GM19328 (cell line): ENCODE results near the gene TBC1D9B.
A peak's percentile ranks its signal among the peaks of the same experiment; 100 is the strongest.

Source experiments
- ATAC-seq: cut with Tn5 transposase; IDR thresholded peaks from one replicate; pipeline ENCODE4 v1.9.1; 2021; ENCODE audit warnings: mild to moderate bottlenecking, moderate library complexity; ENCODE audit not compliant: unreplicated experiment

Gene TBC1D9B

DNA sequence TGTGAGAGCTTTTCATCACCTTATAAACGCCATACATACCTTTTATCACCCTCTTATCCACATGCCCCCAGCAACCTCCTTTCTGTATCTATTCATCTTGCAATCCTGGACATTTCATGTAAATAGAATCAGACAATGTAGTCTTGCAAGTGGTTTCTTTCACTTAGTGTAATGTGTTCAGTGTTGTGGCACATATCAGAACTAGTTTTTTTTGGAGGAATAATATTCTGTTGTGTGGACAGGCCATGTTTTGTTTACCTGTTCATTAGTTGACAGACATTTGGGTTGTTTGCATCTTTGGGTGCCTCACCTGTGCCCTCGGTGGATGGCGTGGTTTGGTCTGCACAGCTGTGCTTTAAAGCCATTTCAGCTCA is 85.7 kb downstream of the TBC1D9B start:
- ATAC-seq: no peak

DNA sequence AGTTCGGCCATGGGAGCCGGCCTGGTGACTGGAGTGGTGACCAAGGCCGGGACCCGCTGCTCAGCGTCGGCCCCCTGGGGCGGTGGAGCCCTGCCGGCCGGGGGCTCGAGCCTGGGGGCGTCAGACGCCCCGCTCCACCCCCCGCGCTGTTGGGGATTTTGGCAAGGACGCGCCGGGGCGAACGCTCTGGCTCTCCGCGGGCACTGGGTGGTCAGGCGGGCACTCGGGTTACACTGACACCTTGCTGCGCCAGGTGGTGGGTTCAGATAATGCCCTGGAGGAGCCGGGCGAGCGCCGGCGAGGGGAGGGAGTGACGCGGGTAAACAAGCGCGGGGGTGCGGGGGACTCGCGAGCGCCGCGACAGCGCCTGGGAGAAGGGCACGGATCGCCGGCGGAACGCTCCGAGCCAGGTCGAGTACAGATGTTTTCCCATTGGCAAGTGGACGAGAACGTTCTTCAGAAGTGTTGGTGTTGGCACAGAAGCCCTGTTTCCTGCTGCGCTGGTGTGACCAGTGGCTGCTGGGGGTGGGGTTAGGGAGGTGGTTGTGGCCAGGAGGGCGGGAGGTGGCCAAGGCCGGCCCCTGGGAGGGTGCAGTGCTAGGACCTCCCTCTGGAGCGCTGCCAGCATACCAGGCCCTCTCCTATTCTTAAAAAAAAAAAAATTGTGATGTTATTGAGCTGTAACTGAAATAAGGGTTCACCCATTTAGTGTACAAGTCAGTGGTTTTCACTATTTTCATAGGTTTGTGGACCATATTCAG is 86.2 kb downstream of the TBC1D9B start:
- ATAC-seq: peak; percentile 39

DNA sequence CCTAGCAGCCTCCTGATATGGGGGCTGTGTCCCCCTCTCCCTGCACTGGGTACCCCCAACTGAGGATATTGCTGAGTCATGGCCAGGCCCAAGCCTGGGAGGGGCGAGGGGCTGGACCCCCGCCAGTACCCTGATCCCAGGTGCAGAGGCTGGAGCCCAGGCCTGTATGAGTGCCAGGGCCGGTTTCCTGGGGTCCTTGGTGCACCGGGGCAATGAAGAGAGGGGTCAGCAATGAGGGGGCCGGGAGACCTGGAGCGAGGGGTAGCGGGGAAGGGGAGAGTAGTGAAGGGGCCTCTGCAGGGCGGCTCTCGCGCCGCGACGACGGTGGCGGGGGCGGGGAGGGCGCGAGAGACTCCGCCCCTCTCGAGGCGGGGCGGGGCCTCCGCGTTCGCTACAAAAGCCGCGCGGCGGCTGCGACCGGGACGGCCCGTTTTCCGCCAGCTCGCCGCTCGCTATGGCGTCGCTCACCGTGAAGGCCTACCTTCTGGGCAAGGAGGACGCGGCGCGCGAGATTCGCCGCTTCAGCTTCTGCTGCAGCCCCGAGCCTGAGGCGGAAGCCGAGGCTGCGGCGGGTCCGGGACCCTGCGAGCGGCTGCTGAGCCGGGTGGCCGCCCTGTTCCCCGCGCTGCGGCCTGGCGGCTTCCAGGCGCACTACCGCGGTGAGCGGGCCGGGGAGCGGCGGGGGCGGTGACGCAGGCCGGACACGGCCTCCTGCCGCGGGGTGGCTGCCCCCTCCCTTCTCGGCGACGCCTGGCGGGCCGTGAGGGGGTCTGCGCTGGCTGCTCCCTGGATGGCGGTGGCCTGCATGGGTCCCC is 87.0 kb downstream of the TBC1D9B start, which contains the start of gene SQSTM1:
TSS of gene SQSTM1 (plus strand) at position 423 of the 815 bp plus-strand sequence. CDS start at position 455, 32 bp downstream.
- ATAC-seq: peak; percentile 49

DNA sequence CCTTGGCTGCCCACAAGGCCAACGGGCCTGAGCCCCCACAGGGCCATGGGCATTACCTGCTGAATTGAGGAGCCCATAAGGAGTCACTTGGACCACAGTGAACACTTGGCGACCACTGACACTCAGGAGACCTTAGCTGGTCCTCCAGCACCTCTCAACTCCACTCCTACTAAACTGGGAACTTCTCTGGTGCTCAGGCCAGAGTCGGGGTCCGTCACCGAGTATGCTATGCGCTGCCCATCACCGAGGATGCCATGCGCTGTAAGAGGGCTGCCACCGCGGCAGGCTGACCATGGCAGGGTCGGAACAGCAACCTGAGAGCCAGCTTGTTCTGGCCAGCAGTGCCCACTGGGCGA is 87.6 kb downstream of the TBC1D9B start:
- ATAC-seq: no peak

DNA sequence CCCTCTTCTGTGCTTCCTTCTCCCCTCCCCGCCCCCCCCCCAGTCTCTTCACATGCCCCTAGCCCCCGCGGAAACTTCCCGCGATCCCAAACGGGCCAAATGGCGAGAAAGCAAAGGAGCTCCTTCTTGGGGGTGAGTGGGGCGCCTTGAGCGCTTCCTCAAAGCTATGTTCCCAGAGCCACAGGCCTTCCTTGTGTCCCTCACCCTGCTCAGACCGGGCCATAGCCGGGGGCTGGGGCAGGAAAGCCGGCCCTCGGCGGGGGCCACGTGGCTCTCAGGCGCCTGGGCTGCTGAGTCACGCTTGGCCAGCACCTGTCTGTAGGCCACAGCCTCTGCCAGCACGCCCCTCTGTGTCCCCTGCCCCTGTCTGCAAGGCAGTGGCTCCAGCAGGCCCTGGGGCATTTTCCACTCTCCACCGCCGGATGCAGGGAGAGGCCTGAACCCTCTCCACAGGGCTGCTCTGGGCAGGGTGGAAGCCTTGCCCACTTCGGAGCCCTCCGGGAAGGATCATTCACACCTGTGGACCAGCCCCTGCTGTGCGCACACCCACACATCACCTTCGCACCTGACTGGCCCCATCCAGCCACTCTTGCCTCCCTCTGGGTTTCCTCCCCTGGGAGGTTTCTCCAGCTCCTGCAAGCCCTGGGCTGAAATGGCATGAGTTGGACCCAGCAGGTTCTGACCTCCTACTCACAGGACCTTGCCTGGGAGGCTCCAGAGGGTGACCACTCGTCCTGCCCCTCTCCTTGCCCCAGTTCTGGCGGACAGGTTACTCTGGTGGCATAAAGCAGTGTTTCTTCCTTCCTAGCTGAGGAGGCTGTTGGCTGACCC is 88.2 kb downstream of the TBC1D9B start:
- ATAC-seq: no peak

DNA sequence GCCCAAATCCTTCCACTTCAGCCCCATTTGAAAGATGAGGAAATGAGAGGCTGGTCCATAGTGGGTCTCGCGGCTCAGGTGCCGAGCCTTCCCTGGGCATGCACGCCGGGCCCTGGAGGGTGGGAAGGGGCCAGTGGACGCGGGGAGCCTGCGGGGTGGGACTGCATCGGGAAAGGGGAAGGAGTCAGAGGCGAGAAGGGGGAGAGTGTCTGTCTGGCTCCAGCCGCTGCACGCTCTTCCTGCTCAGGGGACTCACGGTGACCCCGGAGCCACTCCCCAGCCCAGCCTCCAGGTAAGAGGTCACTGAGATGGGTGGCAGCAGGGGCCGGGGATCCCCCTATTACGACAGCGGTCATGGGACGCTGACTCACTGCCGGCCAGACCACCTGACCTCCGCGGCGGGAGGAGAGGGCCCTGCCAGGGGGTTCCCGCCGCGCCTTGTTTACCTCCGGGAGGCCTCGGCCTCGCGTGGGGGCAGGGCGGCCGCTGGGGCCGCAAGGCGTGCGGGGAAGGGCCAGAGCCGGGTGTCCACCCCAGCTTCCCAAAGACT is 88.9 kb downstream of the TBC1D9B start:
- ATAC-seq: peak; percentile 51

DNA sequence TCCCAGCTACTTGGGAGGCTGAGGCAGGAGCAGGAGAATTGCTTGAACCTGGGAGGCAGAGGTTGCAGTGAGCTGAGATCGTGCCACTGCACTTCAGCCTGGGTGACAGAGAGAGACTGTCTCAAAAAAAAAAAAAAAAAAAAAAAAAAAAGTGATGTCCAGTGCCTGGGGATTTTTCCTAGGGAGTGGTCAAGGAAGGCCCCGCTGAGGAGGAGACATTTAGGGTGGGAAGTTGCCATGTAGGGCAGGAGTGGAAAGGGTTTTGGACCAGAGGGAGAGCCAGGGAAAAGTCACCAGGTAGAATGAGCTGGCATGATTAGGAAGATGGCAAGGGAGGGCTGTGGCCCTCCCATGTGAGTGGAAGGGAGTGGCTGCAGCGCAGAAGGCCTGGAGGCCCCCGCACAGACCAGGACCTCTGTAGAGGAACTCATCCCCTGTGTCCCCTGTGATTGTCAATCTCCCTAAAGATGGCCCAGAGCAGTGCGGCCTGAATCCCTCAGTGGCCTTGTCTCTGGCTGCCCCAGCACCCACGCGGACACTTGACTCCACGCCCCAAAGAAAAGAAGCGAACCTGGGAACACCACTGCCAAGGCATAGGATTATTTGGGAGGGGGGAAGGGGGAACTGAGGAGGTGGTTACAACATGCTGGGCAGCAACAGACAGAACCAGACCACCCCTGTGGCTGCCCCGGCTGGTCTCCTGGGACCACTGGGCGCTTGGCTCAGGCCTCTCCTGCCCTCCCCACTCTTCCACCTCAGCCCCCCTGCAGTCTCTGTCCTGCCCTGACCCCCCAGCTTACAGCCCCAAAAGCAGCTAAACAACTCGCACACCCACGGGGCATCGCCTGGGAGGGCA is 89.6 kb downstream of the TBC1D9B start:
- no peak for ATAC-seq

DNA sequence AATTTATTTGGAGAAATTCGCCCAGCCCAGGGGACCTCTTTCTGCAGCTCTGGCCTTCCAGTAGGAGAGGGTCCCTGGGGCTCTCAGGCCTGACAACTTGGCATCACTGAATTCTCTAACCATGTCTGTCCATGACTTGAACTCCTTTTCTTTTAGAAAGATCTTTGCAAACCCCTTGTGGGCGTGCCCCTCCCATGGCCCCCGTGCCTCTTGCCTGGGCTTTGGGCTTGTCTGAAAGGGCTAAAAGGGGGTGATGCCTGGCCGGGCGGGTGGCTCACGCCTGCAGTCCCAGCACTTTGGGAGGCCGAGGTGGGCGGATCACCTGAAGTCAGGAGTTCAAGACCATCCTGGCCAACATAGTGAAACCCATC is 90.2 kb downstream of the TBC1D9B start:
- no peak for ATAC-seq

DNA sequence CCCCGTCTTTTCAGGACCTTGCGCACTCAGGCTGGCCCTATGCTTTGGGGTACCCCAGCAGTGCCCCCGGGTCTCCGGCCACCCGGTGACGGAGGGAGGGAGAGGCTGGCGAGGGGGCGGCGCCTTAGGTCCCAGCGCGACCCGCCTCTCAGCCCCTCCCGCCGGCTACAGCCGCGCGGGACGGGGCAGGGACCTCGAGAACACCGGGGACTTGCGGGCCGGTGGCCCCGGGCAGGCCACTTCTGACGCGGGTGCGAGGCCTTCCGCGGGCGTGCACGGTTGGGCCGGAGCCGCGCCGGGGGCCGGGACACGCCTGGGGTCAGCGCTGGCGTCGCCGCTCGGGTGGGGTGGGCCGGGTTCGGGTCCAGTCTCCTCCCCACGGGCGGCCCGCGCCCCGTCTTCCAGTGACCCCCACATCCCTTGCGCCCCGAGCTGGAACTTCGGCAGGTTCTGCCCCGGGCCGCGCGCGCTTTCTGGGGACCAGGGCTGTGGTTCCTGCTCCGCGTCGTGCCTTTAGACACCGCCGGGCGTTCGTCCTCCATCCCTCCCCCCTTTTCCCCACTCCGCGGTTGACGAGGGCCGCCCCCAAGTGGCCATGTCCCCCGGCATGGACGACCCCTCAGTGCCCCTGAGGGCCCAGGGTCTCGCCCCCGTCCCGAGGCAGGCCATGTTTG is 90.8 kb downstream of the TBC1D9B start:
- no peak for ATAC-seq

DNA sequence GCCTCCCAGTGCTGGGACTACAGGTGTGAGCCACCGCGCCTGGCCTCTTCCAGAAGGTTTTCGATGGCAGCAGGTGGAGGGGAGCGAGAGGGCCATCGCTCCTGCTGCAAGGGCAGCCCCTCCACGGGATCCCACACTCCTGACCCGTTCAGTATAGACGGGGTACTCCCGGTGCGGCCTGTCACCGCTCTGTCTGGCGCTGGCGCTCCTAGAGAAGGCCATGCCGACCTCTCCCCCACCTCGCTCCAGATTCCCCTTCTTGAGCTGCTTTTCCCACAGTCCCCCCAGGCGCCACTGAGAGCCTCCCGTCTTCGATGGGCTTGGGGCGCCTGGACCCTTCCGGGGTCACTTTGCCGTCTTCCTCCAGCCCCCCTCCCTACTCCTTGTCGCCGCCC is 91.3 kb downstream of the TBC1D9B start:
- ATAC-seq: no peak

DNA sequence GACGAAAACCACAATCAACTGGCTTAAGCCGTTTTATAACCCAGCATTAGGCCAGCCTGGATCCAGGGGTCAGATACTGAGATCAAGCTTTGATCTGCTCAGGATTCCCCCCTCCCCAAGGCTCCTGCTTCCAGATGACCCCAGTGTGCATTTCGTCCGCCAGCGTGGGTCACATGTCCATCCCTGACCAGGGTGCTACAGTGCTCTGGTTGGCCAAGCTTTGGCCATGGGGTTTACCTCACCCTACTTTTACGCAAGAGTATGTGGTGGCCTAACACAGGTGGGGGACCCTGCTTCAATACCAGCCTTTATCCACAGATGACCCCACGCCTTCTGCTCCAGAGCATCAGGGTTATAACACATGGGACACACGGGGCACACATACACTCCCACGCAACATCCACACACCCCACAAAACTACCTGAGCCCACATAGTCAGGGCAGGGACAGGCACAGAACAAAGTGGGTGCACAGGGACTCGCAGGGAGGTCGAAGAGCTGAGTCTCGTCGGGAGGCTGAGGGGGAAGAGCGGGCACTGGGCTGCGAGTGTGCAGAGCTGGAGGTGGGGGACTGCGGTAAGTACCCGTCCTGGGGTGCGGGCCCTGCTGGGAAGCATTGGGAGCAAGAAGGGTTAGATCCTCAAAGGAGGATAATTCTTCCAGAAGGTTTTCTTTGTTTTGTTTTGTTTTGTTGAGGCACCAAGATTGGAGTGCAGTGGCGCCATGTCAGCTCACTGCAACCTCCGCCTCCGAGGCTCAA is 92.0 kb downstream of the TBC1D9B start:
- ATAC-seq: no peak

DNA sequence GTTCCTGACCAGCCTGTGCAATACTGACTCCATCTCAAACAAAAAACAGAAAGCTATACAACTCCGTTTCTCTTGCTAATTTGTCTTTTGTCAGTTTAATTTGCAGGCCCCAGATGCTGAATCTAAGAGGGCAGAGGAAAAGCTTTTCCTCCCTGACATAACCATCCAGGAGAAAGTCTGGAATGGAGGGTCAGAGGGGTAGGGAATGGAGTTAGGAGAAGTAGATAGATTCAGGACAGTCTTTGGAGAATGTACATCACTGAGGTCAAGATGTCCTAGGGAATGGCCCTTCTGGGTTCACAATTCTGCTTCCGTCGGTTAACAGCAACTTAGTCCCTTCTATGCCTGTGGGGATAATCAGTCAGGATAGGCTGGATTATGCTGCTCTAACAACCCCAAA is 93.6 kb downstream of the TBC1D9B start:
- no peak for ATAC-seq

DNA sequence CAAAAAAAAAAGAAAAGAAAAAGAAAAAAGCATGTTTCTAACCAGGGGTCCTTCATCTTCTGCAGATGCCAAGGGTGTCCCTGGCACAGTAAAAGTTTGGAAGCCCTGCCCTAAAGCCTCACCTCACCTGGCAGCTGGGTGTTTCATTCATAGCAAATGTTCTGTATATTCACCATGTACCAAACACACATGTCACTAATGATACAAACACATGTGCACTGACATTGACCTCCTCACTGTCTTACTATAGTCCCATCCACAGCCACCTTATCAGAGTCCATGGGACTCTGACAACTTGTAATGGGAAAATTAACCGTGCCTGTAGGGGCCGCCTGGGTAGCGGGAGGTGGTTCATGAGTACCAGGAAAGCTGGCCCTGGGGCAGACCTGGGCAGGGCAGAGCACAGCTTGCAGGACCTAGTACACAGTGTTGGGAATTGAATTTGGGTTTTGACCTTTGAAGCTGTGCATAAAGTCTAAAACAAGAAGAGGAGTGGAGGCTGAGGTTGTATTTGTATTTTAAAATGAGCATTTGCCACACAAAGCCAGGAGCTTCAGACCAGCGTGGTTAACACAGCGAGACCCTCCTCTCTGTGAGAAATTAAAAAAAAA is 94.6 kb downstream of the TBC1D9B start:
- ATAC-seq: no peak

DNA sequence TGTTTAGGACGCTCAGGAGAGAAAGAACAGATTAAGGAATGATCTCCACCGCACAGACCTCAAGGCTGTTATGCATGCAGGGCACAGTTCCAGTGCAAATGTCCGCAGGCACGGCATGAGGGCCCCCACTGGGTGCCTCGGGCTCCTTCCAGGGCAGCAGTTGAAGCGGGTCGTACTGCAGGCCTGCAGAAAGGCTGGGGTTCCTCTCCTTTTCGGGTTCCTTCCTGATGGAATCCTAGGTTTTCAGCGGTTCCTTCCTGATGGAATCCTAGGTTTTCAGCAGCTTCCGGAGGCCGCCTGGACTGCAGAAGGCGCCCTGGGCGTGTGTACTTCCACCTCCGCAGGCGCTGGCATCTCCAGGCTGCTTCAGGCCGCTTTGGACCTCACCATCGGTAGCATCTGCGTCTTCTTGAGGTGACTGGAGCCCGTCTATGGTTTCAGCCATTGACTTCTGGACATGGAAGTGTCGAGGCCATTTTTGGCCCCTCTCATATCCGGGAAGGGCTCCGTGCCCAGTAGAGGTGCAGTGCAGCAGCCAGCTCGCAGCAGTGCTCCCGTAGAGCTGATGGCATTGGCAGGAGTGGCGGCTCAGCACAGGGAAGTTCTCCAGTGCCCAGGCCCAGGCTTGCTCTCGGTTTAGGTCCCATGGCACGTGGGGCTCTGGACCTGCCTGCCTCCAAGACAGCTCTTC is 95.4 kb downstream of the TBC1D9B start:
- no peak for ATAC-seq
